HUES64 (cell line): Measurements from ENCODE around the gene OTOS.

Experiments
- H3K27ac ChIP-seq: 2 replicates; pipeline ENCODE4 v1.7.0; 2013; ENCODE audit warnings: low read depth, low read length, inconsistent platforms
- H3K27me3 ChIP-seq: 2 replicates; pipeline ENCODE4 v1.6.1; 2013; ENCODE audit warnings: mild to moderate bottlenecking, low read length; ENCODE audit not compliant: insufficient read depth
- H3K36me3 ChIP-seq: 2 replicates; pipeline ENCODE4 v1.6.1; 2013; ENCODE audit warnings: mild to moderate bottlenecking, low read length; ENCODE audit not compliant: insufficient read depth
- H3K4me1 ChIP-seq: 2 replicates; pipeline ENCODE4 v1.6.1; 2013; ENCODE audit warnings: mild to moderate bottlenecking, low read length, moderate library complexity; ENCODE audit not compliant: insufficient read depth
- H3K4me3 ChIP-seq: 2 replicates; pipeline ENCODE4 v1.5.1; 2013; ENCODE audit warnings: mild to moderate bottlenecking, low read length, moderate library complexity
- H3K9ac ChIP-seq: 2 replicates; pipeline ENCODE4 v1.6.1; 2013; ENCODE audit warnings: mild to moderate bottlenecking, low read depth, low read length
- H3K9me3 ChIP-seq: 2 replicates; pipeline ENCODE4 v1.6.1; 2013; ENCODE audit warnings: low read depth, low read length; ENCODE audit not compliant: insufficient read depth
- WGBS: fragments of 150-250, 120-280 bp; methylation state at CpG from one replicate; pipeline ENCODE4 v1.1.7; 2013; ENCODE audit warnings: missing lambda C conversion rate; 5-methylcytosine and 5-hydroxymethylcytosine counted together

The OTOS gene

GRCh38 chr2:240127191-240127750, 13.2 kb downstream of the OTOS start:
- H3K9ac ChIP-seq, result no peak overlapping the region
- no peaks in the 10 kb centered on the region for H3K27me3 ChIP-seq
- H3K4me1 ChIP-seq, result no peaks in the 10 kb centered on the region
- no peak overlapping the region for H3K27ac ChIP-seq
- WGBS, result 90% methylated on average over 6 of the region's 7 CpGs
- H3K9me3 ChIP-seq, result no peaks in the 10 kb centered on the region
- H3K36me3 ChIP-seq, result peaks cover 60% of the 10 kb centered on the region
- no peak overlapping the region for H3K4me3 ChIP-seq

- Histone ChIP-seq H3K4me1 (no peaks in the 10 kb centered on the region), H3K4me3 (no peak overlapping the region), H3K36me3 (peaks cover 55% of the 10 kb centered on the region), H3K27ac (no peak overlapping the region), H3K27me3 (no peaks in the 10 kb centered on the region), H3K9ac (no peak overlapping the region), H3K9me3 (no peaks in the 10 kb centered on the region)
- WGBS, result 97% methylated on average over 10 of the region's 10 CpGs
These were observed 13.7 kb downstream of the OTOS start for GRCh38 chr2:240126731-240127130.

GRCh38 chr2:240125742-240126141, 14.7 kb downstream of the OTOS start:
- 97% methylated on average over 14 of the region's 14 CpGs for WGBS
- H3K27me3 ChIP-seq, result no peaks in the 10 kb centered on the region
- H3K36me3 ChIP-seq, result peaks cover 45% of the 10 kb centered on the region
- no peak overlapping the region for H3K27ac ChIP-seq
- no peaks in the 10 kb centered on the region for H3K9me3 ChIP-seq
- no peaks in the 10 kb centered on the region for H3K4me1 ChIP-seq
- no peak overlapping the region for H3K9ac ChIP-seq
- no peak overlapping the region for H3K4me3 ChIP-seq

- WGBS, result 93% methylated on average over 8 of the region's 8 CpGs
These were observed 15.8 kb downstream of the OTOS start for GRCh38 chr2:240124651-240125030.

GRCh38 chr2:240123821-240124650, 16.4 kb downstream of the OTOS start:
- Histone ChIP-seq H3K36me3 (peaks cover 28% of the 10 kb centered on the region), H3K27me3 (no peaks in the 10 kb centered on the region), H3K9me3 (no peaks in the 10 kb centered on the region), H3K4me1 (no peaks in the 10 kb centered on the region), H3K9ac (no peak overlapping the region), H3K27ac (no peak overlapping the region), H3K4me3 (no peak overlapping the region)
- WGBS, result 92% methylated on average over 24 of the region's 24 CpGs

More at GRCh38 chr2:240124651-240125030, 15.8 kb downstream of the OTOS start:
- Histone ChIP-seq H3K27me3 (no peaks in the 10 kb centered on the region), H3K9ac (no peak overlapping the region), H3K4me1 (no peaks in the 10 kb centered on the region), H3K9me3 (no peaks in the 10 kb centered on the region), H3K4me3 (no peak overlapping the region), H3K27ac (no peak overlapping the region), H3K36me3 (peaks cover 34% of the 10 kb centered on the region)

GRCh38 chr2:240121675-240122074, 18.8 kb downstream of the OTOS start:
- no peaks in the 10 kb centered on the region for H3K4me1 ChIP-seq
- 85% methylated on average over 11 of the region's 11 CpGs for WGBS
- no peaks in the 10 kb centered on the region for H3K27me3 ChIP-seq
- H3K27ac ChIP-seq, result no peak overlapping the region
- no peak overlapping the region for H3K4me3 ChIP-seq
- peaks cover 6% of the 10 kb centered on the region for H3K36me3 ChIP-seq
- H3K9me3 ChIP-seq, result peaks cover 5% of the 10 kb centered on the region; the same call in 1 of the 2 replicates
- no peak overlapping the region for H3K9ac ChIP-seq

GRCh38 chr2:240121190-240121589, 19.3 kb downstream of the OTOS start:
- H3K27ac ChIP-seq, result no peak overlapping the region
- H3K36me3 ChIP-seq, result peaks cover 1% of the 10 kb centered on the region
- H3K4me3 ChIP-seq, result no peak overlapping the region
- 65% methylated on average over 4 of the region's 4 CpGs for WGBS
- H3K9ac ChIP-seq, result no peak overlapping the region
- H3K4me1 ChIP-seq, result no peaks in the 10 kb centered on the region
- no peaks in the 10 kb centered on the region for H3K27me3 ChIP-seq
- H3K9me3 ChIP-seq, result peaks cover 5% of the 10 kb centered on the region; the same call in 1 of the 2 replicates

- Histone ChIP-seq H3K4me3 (no peak overlapping the region), H3K4me1 (no peaks in the 10 kb centered on the region; the same call in 1 of the 2 replicates), H3K9me3 (peaks cover 5% of the 10 kb centered on the region; the same call in 1 of the 2 replicates), H3K36me3 (no peaks in the 10 kb centered on the region), H3K27me3 (no peaks in the 10 kb centered on the region), H3K9ac (no peak overlapping the region), H3K27ac (no peak overlapping the region)
- 91% methylated on average over 6 of the region's 6 CpGs for WGBS
These were observed 26.2 kb downstream of the OTOS start for GRCh38 chr2:240114233-240114632.

- no peak overlapping the region for H3K4me3 ChIP-seq
- no peaks in the 10 kb centered on the region for H3K27me3 ChIP-seq
- H3K9me3 ChIP-seq, result no peaks in the 10 kb centered on the region; the same call in 1 of the 2 replicates
- H3K4me1 ChIP-seq, result no peaks in the 10 kb centered on the region; the same call in 1 of the 2 replicates
- WGBS, result 33% methylated on average over 5 of the region's 5 CpGs
- H3K27ac ChIP-seq, result no peak overlapping the region
- H3K36me3 ChIP-seq, result no peaks in the 10 kb centered on the region
- no peak overlapping the region for H3K9ac ChIP-seq
These were observed 27.4 kb downstream of the OTOS start for GRCh38 chr2:240112914-240113690.

GRCh38 chr2:240111253-240111652, 29.2 kb downstream of the OTOS start:
- Histone ChIP-seq H3K4me3 (no peak overlapping the region), H3K27ac (no peak overlapping the region), H3K4me1 (no peaks in the 10 kb centered on the region; the same call in 1 of the 2 replicates), H3K9ac (no peak overlapping the region), H3K9me3 (no peaks in the 10 kb centered on the region), H3K36me3 (no peaks in the 10 kb centered on the region), H3K27me3 (no peaks in the 10 kb centered on the region)
- 94% methylated on average over 10 of the region's 10 CpGs for WGBS

GRCh38 chr2:240109386-240109785, 31.1 kb downstream of the OTOS start:
- no peaks in the 10 kb centered on the region; the same call in 1 of the 2 replicates for H3K4me1 ChIP-seq
- no peaks in the 10 kb centered on the region for H3K36me3 ChIP-seq
- 90% methylated on average over 11 of the region's 11 CpGs for WGBS
- no peak overlapping the region for H3K4me3 ChIP-seq
- H3K9me3 ChIP-seq, result no peaks in the 10 kb centered on the region
- H3K27me3 ChIP-seq, result no peaks in the 10 kb centered on the region
- H3K27ac ChIP-seq, result no peak overlapping the region
- H3K9ac ChIP-seq, result no peak overlapping the region
